GM21529 (cell line): ENCODE data around the gene BAHD1.

Source experiments
- ATAC-seq: cut with Tn5 transposase; IDR thresholded peaks from one replicate; pipeline ENCODE4 v1.9.1; 2021; ENCODE audit not compliant: unreplicated experiment

The BAHD1 gene

DNA sequence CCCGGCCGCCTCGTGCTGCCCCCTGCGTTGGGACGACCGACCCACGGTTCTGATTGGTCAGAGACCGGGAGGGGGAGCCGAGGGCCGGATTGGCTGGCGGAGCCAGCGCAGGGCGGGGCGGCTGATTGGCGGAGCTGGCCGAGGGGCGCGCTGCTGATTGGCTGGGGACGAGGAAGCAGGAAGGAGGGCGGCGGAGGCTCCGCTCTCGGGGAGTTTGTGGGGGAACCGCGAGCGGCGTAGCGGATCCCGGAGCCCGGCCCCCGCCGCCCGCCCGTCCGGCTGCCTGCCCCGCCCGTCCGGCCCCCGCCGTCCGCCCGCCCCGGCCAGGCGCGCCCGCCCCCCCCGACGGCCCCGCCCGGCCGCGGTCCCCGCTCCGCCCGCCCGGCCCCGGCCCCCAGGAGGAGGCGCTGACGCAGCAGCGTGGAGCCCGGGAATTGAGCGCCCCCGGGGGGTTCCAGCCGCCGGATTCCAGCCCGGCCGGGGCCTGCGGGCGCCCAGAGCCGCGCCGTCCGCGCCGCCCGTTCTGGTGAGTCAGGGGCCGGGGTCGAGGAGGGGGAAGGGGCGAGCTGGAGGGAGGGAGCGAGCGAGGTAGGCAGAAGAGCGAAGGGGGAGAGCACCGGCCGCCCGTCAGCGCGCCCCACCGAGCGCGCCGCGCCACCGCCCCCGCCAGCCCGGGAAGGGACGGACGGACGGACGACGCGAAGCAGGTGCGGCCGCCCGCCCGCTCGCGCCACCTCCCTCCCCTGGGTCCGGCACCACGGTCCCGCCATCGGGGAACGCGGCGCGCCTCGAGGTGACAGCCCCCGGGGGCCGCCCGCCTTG lies at the start of gene BAHD1:
TSS of gene BAHD1 (plus strand) at position 211 of the 822 bp plus-strand sequence. CDS start 17,512 bp downstream, outside the sequence.
- ATAC-seq: peak; percentile 81

DNA sequence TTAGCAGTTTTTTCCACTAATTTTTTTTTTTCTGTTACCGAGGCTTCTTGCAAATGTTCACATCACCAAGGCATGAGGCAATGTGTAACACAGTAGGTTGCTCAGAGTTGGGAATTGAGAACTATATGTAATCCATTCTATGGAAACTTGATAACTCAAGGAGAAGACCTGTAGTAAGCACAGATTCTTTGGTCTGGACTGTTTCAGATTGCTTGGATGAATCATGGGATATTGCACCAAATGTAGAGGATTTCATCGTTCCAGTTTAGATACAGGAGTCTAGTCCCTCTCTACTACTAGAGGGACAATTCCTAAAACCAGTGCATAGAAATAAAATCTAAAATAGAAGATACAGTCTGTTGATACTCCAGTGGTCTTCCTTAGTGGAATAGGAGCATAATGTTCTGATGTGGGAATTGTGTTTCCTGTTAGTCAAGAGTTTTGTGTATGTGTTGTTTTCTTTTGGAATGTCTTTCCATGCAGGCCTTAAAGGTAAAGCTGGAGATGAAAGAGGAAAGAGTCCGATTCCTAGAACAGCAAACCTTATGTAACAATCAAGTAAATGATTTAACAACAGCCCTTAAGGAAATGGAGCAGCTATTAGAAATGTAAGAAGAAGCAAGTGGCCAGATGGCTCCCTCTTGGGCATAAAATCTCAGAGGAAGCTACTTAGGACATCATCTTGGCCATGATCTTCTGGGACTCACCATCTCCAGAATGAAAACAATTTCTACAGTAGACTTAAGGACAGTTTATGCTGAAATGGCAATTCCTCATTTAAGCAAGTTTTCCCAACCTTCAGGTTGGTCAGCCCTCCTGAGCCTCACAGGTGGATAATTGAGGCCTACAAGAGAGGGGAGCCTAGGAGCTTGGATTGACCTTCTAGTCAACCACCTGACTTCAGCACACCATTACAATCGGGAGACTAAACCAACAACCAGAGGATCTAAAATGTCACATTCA lies 47.5 kb upstream of the BAHD1 start:
- ATAC-seq: no peak

DNA sequence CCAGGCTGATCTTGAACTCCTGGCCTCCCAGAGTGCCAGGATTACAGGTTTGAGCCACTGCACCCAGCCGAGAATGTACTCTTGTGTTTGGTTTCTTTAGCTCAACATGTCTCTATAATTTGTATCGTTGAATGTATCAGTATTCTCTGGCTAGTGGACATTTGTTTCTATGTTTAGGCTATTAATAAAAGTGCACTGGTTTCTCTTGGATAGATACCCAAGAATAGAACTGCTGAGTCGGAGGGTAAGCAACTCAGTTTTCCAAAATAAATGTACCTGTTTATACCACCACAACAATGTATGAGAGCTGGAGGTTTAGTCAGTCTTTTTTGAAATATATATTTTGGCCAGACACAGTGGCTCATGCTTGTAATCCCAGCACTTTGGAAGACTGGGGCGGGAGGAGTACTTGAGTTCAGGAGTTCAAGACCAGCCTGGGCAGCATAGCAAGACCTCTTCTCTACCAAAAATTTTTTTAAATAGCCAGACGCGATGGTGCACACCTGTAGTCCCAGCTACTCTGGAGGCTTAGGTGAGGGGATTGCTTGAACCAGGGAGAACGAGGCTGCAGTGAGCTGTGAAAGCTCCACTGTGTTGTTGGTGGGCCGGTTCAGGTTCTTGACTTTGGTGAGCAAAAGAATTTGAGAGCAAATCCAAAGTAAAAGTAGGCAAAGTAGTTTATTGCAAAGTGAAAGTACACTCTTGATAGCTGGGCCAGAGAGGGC lies 42.9 kb upstream of the BAHD1 start:
- no peak for ATAC-seq

DNA sequence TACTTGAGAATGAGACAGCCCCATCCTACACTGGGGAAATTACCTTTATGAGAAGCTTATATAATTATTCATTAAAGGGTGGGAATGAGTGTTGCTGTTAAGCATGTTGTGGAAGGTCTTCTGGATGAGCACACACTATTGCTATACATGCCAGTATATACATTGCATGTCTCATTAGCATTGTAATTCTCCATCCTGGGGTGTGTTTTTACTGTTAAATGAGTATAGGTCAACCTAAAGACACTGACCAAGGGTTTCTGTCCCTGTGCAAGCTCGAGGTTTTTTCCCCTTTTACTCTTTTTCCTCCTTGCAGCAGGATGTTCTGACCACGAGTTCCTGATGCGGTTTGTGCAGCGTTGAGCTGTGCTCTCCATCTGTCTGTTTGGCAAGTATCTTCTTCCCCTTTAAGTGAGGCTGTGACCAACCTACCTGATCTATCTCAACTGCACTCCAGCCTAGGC lies 42.3 kb upstream of the BAHD1 start:
- ATAC-seq: peak; percentile 91

DNA sequence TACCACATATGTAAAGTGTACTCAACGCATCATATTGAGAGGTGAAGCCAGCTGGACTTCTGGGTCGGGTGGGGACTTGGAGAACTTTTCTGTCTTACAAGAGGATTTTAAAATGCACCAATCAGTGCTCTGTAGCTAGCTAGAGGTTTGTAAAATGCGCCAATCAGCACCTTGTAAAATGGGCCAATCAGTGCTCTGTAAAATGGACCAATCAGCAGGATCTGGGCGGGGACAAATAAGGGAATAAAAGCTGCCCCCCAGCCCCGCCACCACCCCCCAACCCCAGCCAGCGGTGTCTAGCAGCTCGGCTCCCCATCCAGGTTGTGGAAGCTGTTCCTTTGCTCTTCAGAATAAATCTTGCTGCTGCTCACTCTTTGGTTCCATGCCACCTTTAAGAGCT lies 41.4 kb upstream of the BAHD1 start:
- ATAC-seq: no peak

DNA sequence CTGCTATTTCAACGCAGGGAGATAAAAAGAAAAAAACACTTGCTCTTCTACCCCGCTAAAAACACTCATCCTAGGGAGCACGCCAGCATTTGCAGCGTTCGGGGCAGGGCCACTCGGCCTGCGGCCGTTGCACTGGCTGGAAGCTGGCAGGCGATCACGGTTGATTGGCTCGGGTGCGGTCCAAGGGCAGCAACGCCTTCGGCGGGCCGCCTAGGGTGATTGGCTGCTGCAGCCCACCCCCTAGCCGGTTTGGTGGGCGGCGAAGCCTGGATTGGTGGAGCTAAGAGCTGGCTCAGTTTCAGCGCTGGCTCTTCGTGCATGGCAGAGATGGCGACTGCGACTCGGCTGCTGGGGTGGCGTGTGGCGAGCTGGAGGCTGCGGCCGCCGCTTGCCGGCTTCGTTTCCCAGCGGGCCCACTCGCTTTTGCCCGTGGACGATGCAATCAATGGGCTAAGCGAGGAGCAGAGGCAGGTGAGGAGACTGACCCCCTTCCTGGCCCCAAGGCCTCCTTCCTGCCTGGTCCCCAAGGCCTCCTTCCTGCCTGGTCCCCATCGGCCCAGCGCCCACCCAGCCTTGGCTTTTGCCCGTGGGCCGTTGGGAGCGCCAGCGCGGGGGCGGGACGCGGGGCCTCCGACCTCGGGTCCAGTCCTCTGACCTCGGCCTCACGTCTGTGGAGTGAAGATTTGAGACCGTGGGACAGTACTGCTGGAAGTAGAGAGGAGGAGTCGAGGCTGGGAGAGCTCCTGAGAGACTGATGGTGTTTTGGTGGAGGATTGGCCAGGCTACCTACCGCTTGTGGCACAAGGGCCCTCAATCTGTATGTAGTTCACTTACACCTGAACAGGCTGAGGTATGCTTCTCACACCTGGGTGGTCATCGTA lies 35.0 kb upstream of the BAHD1 start, which contains the start of gene IVD:
TSS of gene IVD (plus strand) at position 295 of the 881 bp plus-strand sequence. CDS start at position 328, 33 bp downstream.
- ATAC-seq: peak; percentile 82

DNA sequence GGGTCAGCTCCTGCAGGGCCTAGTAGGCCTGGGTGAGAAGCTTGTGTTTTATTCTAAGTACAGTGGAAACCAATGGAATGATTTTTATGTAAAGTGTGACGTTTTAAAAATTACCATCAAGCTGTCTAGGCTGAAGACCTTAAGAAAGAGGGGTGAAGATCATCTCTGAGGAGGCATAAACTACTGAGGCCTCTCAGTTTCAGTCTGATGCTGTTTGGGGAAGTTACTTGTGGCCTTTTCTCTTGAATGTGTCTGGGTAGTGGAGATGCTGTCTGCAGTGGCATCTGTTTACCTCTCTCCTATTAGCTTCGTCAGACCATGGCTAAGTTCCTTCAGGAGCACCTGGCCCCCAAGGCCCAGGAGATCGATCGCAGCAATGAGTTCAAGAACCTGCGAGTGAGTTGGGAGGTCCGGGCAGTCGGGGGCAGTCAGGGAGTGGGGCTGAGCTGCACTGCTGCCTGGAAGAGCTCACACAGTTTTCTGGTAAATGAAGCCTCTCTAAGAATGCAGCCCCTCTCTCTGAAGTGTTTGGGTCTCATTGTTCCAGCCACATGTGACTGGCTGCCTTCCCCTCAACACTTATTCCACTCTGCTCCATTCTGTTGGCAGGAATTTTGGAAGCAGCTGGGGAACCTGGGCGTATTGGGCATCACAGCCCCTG lies 33.3 kb upstream of the BAHD1 start:
- ATAC-seq: peak; percentile 64

DNA sequence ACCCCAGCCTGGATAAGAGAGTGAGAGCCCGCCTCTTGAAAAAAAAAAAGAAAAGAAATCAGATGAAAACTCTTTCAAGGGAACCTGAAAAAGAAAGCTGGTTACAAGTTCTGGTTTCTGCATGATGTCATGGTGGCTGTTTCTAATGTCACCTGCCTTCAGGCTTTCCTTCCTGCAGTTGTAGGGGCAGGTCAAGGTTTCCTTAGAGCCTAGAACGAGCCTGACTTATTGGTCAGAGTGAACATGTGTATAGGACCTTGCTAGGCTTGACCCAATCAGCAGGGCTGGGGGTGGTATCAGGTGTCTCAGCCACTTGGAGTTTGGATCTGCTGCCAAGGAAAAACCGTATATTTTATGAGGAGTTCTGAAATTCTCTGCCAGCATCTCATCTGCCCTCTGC lies 31.4 kb upstream of the BAHD1 start:
- peak; percentile 38 for ATAC-seq

DNA sequence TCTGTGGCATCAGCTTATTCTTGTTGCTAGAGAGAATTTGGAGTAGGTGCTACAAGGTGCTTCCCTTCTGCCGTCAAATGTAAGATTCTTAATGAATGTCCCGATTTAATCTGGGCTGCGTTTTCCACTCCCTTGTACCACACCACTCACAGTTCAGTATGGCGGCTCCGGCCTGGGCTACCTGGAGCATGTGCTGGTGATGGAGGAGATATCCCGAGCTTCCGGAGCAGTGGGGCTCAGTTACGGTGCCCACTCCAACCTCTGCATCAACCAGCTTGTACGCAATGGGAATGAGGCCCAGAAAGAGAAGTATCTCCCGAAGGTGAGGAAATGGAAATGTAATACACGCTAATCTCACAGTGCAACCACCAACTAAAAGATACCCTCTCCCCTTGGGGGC lies 30.3 kb upstream of the BAHD1 start:
- ATAC-seq: no peak

DNA sequence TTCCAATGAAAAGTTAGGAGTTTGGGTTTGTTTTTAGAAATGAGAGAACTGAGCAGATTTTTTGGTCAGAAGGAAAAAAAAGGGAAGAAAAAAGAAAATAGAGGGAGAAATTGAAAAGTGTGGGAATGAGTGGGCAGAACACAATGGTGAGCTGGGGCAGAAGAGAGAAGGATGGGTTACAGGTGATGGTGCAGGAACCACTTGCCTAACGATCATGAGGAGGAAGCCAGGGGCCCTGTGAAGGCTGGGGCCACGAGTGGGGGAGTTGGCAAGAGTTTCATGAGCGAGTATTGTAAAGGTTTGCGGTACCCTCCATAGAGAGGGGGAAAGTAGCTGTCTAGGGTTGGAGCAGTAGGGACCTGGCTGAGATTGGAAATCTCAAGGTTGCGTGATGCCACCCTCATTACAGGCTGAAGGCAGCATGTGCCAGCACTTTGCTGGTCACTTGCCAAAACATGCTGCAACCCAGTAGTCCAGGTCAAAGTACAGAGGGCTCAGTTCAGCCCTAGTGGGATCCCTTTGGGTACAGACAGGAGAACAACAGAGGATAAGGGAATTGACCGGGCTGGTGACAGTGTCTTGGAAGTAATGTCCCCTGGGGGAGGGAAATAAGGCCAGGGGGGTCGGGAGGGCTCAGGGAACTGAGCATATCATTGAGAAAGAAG lies 28.5 kb upstream of the BAHD1 start:
- ATAC-seq: no peak

DNA sequence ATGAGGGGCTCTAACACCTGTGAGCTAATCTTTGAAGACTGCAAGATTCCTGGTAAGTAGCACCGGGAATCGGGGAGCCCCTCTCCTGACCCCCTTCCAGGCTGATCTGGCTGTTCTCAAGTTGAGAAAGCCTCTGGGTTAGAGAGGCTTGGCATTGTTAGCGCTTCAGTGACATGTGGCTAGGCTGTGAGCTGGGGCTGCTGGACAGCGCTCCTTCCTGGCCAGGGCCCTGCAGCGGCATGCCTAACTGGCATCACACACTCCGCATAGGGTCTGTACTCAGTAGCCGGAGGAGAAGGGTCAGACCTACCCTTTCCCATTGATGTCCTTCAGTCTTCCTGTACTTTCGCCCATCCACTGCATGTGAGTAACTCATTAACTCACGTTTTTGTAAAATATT lies 27.7 kb upstream of the BAHD1 start:
- no peak for ATAC-seq

DNA sequence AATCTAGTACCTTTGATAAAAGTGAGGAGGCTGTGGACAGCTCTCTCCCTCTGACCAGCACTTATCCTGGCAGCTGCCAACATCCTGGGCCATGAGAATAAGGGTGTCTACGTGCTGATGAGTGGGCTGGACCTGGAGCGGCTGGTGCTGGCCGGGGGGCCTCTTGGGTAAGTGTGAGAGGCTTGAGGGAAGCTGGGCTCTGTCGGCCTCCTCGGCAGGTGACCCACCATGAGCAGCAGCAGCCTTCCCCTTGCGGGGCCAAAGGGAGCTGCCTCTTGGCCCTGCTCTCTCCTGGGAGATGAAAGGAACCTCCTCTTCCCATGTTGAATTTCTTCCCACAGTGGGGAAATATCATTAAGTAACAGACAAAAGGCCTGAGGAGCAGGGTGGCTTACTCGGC lies 25.9 kb upstream of the BAHD1 start:
- no peak for ATAC-seq

DNA sequence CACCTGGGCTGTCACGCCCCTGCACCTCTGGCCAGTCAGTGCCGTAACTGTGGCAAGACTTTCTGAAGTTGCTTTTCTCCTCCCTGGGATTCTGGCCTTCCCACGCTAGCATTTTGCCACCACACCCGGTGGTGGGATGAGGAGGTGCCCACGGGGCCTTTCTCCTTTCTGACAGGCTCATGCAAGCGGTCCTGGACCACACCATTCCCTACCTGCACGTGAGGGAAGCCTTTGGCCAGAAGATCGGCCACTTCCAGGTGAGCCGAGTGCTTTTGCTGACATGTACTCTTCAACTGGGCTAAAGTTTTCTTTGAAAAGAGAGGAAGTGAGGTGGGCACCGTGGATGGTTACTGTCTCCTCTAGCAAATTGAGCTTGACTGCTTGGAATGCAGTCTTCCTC lies 25.5 kb upstream of the BAHD1 start:
- no peak for ATAC-seq

DNA sequence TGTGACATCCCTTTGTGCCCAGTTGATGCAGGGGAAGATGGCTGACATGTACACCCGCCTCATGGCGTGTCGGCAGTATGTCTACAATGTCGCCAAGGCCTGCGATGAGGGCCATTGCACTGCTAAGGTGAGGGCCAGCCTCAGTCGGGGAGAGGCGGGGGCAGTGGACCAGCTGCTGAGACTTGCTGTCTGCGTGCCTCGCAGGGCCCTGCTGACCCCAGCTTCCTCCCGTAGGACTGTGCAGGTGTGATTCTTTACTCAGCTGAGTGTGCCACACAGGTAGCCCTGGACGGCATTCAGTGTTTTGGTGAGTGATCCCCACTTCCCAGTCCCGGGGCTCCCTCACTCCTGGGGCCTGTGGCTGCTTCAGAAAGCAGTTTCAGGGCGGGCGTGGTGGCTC lies 24.7 kb upstream of the BAHD1 start:
- ATAC-seq: no peak

DNA sequence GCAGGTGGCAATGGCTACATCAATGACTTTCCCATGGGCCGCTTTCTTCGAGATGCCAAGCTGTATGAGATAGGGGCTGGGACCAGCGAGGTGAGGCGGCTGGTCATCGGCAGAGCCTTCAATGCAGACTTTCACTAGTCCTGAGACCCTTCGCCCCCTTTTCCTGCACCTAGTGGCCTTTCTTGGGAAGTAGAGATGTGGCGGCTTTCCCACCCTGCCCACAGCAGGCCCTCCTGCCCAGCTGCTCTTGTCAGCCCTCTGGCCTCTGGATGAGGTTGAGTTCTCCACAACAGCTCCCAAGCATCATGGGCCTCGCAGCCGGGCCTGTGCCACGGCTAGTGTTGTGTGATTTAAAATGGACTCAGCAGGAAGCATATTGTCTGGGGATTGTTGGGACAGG lies 22.6 kb upstream of the BAHD1 start:
- no peak for ATAC-seq

DNA sequence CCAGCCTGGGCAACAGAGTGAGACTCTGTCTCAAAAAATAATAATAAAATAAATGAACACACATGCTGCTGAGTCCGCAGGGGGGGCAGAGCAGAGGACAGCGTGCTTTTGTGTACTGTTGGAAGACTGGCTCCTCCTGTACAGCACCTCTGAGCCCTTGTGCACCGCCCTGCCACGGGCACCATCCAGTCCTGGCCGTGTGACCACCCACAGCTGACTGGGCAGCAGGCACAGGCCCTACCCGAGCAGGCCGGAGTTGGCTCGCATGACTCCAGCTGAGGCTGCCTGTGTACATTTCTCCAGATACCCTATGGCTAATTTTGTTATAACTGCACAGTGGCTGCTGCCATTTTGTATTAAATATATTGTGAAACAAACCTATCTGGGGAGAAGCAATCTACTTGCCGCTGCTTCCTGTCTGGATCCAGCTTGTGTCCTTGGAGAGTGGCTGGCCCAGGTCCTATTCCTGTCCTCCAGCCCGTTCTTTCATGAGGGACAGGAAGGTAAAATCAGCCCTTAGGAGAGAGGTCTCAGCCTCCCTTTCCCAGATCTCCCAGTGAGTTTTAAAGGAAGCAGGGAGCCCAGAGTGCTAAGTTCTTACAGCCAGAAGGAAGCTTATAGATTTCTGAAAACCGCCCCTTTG lies 20.6 kb upstream of the BAHD1 start:
- ATAC-seq: no peak

DNA sequence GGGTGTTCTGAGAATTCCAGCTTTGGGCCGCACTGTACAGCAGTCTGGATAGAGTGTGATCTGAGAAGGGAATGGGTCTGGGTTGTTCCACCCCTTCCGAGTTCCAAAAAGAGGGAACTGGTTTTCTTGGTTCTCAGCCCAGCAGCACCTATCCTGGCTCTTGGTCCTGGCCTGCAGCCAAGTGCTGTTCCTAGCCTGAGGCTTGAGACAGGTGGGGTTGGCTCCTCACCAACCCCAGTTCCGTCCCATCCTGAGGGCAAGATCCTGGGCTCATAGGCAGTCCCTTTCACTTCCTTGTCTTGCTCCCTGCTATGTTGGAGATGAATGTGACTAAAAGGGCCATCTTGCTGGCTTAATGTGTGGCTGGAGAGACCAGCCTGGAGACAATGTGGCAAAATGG lies 20.0 kb upstream of the BAHD1 start:
- no peak for ATAC-seq
